ENCODE measurements around the gene USE1. TPM values are rescaled to one million over a fixed set of nuclear protein-coding genes. Genes with fewer than 3 reads are reported as not detected.
A peak's percentile ranks its signal among the peaks of the same experiment; 100 is the strongest.
"Not testable (repeated sequence)": the region's sequence is repeated elsewhere in the genome, so short reads cannot be mapped to it uniquely, and the experiment has no call there.

Gene USE1
- 10 to 100 TPM; 28.0 to 44.7 (median 33.5) TPM for polyA plus RNA-seq (ENCODE audit: insufficient read depth in 1 of 5, insufficient read length in 5 of 5, low replicate concordance in 1 of 5)
- long read RNA-seq, donor 1, partial matches to known transcripts, result 0 of 17 reads
- long read RNA-seq, donor 1, other reads (novel, unspliced or antisense), result 12 of 17 reads
- long read RNA-seq, donor 2, partial matches to known transcripts, result 0 of 12 reads
- long read RNA-seq, donor 2, other reads (novel, unspliced or antisense), result 10 of 12 reads
- long read RNA-seq, donor 3, partial matches to known transcripts, result 7 of 15 reads
- long read RNA-seq, donor 3, other reads (novel, unspliced or antisense), result 6 of 15 reads
- long read RNA-seq, donor 4, partial matches to known transcripts, result 0 of 5 reads
- long read RNA-seq, donor 4, other reads (novel, unspliced or antisense), result 5 of 5 reads
- long read RNA-seq, donor 5, partial matches to known transcripts, result 0 of 24 reads
- long read RNA-seq, donor 5, other reads (novel, unspliced or antisense), result 19 of 24 reads
- long read RNA-seq, donor 6, partial matches to known transcripts, result 0 of 18 reads
- long read RNA-seq, donor 6, other reads (novel, unspliced or antisense), result 16 of 18 reads
- long read RNA-seq, donor 7, partial matches to known transcripts, result 0 of 15 reads
- long read RNA-seq, donor 7, other reads (novel, unspliced or antisense), result 13 of 15 reads
- long read RNA-seq, donor 8, partial matches to known transcripts, result 0 of 9 reads
- long read RNA-seq, donor 8, other reads (novel, unspliced or antisense), result 7 of 9 reads

GRCh38 chr19:17215127-17215971 lies at the start of gene USE1:
USE1 (plus strand) TSS chr19:17215357; CDS start chr19:17215406, 49 bp downstream.
- DNase-seq, result peak; percentile 92 to 93

DNA sequence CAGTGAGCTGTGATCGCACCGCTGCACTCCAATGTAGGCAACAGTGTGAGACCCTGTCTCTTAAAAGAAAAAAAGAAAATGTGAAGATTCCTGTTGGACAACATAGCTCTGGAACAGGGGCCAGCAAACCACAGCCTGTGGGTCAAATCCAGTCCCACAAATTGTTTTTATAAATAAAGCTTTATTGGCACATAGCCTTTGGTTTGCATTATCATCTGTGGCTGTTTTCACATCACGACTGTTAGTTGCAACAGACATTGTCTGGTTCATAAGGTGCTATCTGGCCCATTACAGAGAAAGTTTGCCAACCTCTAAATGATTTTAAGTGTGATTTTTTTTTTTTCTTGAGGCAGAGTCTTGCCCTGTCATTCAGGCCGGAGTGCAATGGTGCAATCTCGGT lies 49.4 kb upstream of the USE1 start:
- no peak for DNase-seq

- no peak for DNase-seq
These were observed 44.4 kb upstream of the USE1 start for GRCh38 chr19:17170538-17171297.

GRCh38 chr19:17171874-17172273 lies 43.3 kb upstream of the USE1 start:
- DNase-seq, result no peak

DNA sequence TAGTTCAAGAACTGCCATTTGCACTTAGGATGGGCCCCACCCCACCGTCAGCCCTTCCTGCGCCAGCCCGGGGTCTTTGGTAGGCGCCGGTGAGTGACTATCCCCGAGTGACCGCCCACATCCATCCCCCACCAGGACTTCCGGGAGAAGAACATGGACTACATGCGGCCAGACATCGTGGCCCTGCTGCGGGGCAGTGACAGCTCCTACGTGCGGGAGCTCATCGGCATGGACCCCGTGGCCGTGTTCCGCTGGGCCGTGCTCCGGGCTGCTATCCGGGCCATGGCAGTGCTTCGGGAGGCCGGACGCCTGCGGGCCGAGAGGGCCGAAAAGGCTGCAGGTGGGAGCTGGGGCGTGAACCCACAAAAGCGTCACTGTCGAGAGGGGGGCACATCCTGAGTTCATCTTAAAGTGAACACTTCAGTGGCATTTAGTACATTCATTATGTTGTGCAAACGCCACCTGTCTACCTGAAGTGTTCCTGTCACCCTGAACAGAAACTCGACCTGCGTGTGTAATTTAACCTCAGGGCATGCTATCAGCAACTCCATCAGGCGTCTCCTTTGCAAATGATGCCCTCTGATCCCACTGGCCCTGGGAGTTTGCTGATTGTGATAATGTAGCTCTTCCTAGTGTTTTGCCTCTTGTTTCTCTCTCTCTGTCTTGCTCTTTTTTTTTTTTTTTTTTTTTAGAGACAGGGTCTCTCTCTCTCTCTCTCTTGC lies 42.4 kb upstream of the USE1 start:
- no peak for DNase-seq

GRCh38 chr19:17178291-17178690 lies 36.9 kb upstream of the USE1 start:
- no peak for DNase-seq

GRCh38 chr19:17180997-17181702 lies 34.0 kb upstream of the USE1 start:
- DNase-seq, result no peak

- DNase-seq, result no peak
These were observed 31.8 kb upstream of the USE1 start for GRCh38 chr19:17183271-17183761.

DNA sequence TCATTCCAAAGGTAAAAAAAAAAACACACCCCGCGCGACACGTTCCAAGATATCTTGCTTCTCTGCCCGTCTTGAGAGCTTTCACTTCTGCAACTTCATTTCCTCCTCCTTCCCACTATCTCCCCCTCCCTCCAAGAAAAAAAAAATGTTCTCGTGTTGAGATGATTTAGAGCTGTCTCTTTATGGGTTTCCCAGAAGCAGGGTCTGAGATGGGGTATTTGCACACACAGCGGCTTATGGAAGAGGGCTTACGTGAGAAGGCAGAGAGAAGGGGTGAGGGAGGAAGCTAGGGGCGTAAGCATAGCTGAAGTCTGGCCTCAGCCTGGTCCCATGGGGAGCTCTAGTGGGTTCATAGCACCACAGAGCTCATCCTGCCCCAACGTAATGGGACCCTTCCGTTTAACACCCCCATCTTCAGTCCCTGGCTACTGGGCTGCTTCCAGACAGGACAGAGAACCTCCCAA lies 31.3 kb upstream of the USE1 start:
- DNase-seq, result no peak

DNA sequence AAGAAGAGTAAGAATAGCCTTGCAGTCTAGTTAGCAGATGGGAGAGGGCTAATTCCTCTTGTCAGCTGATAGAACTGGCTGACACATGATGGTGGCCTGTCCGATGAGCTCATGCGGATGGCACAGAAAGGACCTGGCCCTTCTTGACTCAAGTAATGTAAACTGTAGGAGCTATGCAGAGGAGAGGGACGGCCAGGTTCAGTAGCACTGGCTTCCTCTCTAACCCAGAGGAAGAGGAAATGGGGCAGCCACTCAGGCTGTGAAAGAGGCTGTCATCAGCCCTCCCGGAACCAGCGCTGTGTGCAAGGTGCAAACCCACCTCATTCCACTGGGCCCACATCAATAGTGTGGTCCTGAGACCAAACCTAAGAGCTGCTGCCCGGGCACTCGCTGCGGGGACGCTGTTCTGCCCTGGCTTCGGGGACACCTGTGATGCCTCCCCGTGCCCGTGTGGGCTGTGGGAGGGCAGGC lies 30.8 kb upstream of the USE1 start:
- no peak for DNase-seq

- no peak for DNase-seq
These were observed 29.6 kb upstream of the USE1 start for GRCh38 chr19:17185590-17185989.

- DNase-seq, result not testable (repeated sequence)
These were observed 23.4 kb upstream of the USE1 start for GRCh38 chr19:17191736-17192135.

DNA sequence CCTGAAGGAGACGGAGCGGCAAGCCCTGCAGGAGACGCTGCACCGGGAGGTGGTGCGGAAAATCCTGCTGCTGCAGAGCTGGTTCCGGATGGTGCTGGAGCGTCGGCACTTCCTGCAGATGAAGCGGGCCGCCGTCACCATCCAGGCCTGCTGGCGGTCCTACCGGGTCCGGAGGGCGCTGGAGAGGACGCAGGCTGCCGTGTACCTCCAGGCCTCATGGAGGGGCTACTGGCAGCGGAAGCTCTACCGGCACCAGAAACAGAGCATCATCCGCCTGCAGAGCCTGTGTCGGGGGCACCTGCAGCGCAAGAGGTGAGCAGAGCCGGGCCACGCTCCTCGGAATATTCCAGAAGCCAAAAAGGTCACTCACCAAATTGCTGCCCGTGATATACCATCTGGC lies 22.4 kb upstream of the USE1 start:
- no peak for DNase-seq

DNA sequence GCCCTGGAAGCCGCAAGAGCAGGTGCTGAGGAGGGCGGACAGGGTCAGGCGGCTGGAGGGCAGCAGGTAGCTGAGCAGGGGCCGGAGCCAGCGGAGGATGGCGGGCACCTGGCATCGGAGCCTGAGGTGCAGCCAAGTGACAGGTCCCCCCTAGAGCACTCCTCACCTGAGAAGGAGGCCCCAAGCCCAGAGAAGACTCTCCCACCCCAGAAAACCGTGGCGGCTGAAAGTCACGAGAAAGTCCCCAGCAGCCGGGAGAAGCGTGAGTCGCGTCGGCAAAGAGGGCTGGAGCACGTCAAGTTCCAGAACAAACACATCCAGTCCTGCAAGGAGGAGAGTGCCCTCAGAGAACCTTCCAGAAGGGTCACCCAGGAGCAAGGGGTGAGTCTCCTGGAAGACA lies 20.5 kb upstream of the USE1 start:
- DNase-seq, result no peak

GRCh38 chr19:17195106-17195505 lies 20.1 kb upstream of the USE1 start:
- no peak for DNase-seq

DNA sequence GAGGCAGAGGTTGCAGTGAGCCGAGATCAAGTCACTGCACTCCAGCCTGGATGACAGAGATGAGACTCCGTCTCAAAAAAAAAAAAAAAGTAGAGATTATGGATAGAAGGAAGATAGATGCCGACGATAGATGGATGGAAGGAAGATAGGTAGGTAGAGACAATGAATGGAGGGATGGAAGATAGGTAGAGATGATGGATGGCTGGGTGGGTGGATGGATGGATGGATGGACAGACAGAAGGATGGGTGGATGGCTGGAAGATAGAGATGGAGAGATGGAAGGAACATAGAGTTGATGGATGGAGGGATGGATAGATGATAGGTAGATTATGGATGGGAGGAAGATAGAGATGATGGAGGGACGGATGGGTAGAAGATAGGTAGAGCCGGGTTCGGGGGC lies 18.5 kb upstream of the USE1 start:
- no peak for DNase-seq

- DNase-seq, result no peak
These were observed 17.5 kb upstream of the USE1 start for GRCh38 chr19:17197666-17198065.

GRCh38 chr19:17200408-17201079 lies 14.6 kb upstream of the USE1 start:
- DNase-seq, result no peak

DNA sequence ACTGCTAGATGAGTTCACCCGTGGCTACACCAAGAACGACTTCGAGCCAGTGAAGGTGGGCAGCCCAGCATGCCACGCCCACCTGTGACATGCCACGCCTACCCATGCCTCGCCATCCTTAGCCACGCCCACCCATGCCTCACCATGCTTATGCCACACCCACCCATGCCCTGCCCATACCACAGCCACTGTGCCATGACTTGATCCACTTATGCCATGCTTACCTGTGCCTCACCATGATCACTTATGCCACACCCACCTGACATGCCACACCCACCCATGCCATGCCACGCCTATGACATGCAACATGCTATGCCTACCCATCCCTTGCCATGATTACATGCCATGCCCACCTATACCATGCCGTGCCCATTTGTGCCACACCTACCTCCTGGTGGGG lies 12.9 kb upstream of the USE1 start:
- no peak for DNase-seq
